ENCODE measurements around the gene CDC14A. TPM values are rescaled to one million over a fixed set of nuclear protein-coding genes. Genes with fewer than 3 reads are reported as not detected.
A peak's percentile ranks its signal among the peaks of the same experiment; 100 is the strongest.

CDC14A gene
- polyA plus RNA-seq, 1 donor from 2014 or later: 2.7 TPM

DNA sequence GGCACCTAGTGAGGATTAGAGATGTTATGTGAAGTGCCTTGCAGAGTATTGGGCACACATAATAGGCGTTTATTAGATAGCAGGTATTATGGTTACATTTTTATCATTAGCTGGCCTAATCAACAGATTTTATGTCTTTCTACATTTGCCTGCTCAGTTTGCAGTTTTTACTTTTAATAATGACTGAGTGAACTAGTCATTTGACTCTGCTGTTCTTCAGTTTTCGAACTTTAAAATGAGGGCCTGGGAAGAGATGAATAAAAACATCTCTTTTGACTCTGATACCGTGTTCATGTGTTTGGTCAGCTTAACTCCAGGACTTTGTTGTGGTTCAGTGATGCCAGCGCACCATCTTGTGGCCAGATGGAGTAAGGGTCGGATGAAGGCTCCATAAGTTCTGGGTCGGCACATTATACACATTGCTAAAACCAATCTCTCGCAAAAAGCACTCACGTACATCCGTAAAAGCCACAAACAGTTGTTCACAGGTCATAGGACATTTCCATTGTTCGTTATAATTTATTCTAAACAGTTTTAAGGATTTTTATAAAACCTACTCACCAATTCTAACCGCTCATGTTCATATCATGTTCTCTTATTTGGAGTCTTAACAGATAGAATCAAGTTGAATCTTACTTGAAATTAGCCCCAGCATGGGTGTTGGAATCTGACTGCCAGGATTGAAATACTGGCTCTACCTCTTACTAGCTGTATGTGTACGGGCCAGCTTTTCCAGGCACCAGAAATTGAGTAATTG lies 107.2 kb downstream of the CDC14A start:
- no peaks in the 10 kb centered on the region for H3K9me3 ChIP-seq (ENCODE audit: low read length)
- no peak overlapping the region for H3K27ac ChIP-seq (ENCODE audit: low read length)
- H3K9me2 ChIP-seq (ENCODE audit: insufficient read depth, low read length): no peaks in the 10 kb centered on the region
- no peaks in the 10 kb centered on the region for H4K20me1 ChIP-seq (ENCODE audit: insufficient read depth)
- H3F3A ChIP-seq (ENCODE audit: insufficient read depth, low read length, poor library complexity, severe bottlenecking): no peaks in the 10 kb centered on the region
- no peaks in the 10 kb centered on the region for H3K36me3 ChIP-seq (ENCODE audit: insufficient read depth, low read length)
- H3K27me3 ChIP-seq (ENCODE audit: insufficient read depth, low read depth, low read length): no peaks in the 10 kb centered on the region
- no peak overlapping the region for H3K4me3 ChIP-seq (ENCODE audit: low read length)
- no peak overlapping the region for H3K4me2 ChIP-seq (ENCODE audit: low read length)
- H3K79me2 ChIP-seq (replicated peaks; ENCODE audit: insufficient read depth, low read length): no peaks in the 10 kb centered on the region
- no peak overlapping the region for H2AFZ ChIP-seq (ENCODE audit: low read depth, low read length)
- no peak overlapping the region for H3K9ac ChIP-seq (ENCODE audit: low read length)
- TF ChIP-seq EZH2 (IDR thresholded peaks at IDR 0.05; ENCODE audit: borderline replicate concordance, insufficient read depth, low read length, poor library complexity, severe bottlenecking) (no peak), SMC3 (conservative IDR thresholded peaks at IDR 0.05; ENCODE audit: poor library complexity) (peak; percentile 90), RAD21 (conservative IDR thresholded peaks at IDR 0.05) (peak; percentile 90), POLR2AphosphoS5 (IDR thresholded peaks at IDR 0.05) (no peak), MXI1 (conservative IDR thresholded peaks at IDR 0.05; ENCODE audit: poor library complexity, severe bottlenecking) (no peak), TAF1 (IDR thresholded peaks at IDR 0.05; ENCODE audit: low read depth) (no peak)
- TF ChIP-seq, protein P1, sequence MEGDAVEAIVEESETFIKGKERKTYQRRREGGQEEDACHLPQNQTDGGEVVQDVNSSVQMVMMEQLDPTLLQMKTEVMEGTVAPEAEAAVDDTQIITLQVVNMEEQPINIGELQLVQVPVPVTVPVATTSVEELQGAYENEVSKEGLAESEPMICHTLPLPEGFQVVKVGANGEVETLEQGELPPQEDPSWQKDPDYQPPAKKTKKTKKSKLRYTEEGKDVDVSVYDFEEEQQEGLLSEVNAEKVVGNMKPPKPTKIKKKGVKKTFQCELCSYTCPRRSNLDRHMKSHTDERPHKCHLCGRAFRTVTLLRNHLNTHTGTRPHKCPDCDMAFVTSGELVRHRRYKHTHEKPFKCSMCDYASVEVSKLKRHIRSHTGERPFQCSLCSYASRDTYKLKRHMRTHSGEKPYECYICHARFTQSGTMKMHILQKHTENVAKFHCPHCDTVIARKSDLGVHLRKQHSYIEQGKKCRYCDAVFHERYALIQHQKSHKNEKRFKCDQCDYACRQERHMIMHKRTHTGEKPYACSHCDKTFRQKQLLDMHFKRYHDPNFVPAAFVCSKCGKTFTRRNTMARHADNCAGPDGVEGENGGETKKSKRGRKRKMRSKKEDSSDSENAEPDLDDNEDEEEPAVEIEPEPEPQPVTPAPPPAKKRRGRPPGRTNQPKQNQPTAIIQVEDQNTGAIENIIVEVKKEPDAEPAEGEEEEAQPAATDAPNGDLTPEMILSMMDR (IDR thresholded peaks at IDR 0.05; ENCODE audit: poor library complexity, severe bottlenecking): peak; percentile 87
- TF ChIP-seq, protein P2, sequence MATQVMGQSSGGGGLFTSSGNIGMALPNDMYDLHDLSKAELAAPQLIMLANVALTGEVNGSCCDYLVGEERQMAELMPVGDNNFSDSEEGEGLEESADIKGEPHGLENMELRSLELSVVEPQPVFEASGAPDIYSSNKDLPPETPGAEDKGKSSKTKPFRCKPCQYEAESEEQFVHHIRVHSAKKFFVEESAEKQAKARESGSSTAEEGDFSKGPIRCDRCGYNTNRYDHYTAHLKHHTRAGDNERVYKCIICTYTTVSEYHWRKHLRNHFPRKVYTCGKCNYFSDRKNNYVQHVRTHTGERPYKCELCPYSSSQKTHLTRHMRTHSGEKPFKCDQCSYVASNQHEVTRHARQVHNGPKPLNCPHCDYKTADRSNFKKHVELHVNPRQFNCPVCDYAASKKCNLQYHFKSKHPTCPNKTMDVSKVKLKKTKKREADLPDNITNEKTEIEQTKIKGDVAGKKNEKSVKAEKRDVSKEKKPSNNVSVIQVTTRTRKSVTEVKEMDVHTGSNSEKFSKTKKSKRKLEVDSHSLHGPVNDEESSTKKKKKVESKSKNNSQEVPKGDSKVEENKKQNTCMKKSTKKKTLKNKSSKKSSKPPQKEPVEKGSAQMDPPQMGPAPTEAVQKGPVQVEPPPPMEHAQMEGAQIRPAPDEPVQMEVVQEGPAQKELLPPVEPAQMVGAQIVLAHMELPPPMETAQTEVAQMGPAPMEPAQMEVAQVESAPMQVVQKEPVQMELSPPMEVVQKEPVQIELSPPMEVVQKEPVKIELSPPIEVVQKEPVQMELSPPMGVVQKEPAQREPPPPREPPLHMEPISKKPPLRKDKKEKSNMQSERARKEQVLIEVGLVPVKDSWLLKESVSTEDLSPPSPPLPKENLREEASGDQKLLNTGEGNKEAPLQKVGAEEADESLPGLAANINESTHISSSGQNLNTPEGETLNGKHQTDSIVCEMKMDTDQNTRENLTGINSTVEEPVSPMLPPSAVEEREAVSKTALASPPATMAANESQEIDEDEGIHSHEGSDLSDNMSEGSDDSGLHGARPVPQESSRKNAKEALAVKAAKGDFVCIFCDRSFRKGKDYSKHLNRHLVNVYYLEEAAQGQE (IDR thresholded peaks at IDR 0.05; ENCODE audit: borderline replicate concordance): no peak

DNA sequence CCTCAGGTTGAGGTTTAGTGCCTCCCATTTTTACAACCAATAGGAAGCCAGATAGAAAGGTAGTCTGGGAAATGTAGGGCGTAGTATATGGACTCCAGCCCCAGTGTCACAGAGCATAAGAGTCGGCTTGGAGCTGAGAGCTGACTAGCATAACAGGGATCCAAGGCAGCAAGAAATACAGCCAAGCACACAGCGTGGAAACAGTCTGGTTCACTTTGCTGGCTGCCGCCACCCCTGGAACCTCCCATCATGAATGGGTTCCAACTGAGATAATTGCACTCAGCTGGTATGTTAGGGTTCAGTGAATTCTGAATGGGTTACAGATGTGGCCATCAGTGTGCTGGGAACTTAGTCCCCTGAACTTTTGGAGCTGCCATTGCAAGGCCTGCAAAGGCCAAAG lies 108.9 kb downstream of the CDC14A start:
- H3K4me3 ChIP-seq (ENCODE audit: low read length): no peak overlapping the region
- H3K79me2 ChIP-seq (replicated peaks; ENCODE audit: insufficient read depth, low read length): no peaks in the 10 kb centered on the region
- no peak overlapping the region for H3K9ac ChIP-seq (ENCODE audit: low read length)
- no peaks in the 10 kb centered on the region for H3K27me3 ChIP-seq (ENCODE audit: insufficient read depth, low read depth, low read length)
- no peak for TF ChIP-seq POLR2AphosphoS5 (IDR thresholded peaks at IDR 0.05)
- TF ChIP-seq, protein P1 (IDR thresholded peaks at IDR 0.05; ENCODE audit: poor library complexity, severe bottlenecking): no peak
- no peak for TF ChIP-seq EZH2 (IDR thresholded peaks at IDR 0.05; ENCODE audit: borderline replicate concordance, insufficient read depth, low read length, poor library complexity, severe bottlenecking)
- TF ChIP-seq EP300 (conservative IDR thresholded peaks at IDR 0.05; ENCODE audit: poor library complexity, severe bottlenecking): no peak
- no peak for TF ChIP-seq RAD21 (conservative IDR thresholded peaks at IDR 0.05)
- no peak for TF ChIP-seq TAF1 (IDR thresholded peaks at IDR 0.05; ENCODE audit: low read depth)
- TF ChIP-seq SMC3 (conservative IDR thresholded peaks at IDR 0.05; ENCODE audit: poor library complexity): no peak
- TF ChIP-seq MXI1 (conservative IDR thresholded peaks at IDR 0.05; ENCODE audit: poor library complexity, severe bottlenecking): no peak
- TF ChIP-seq, protein P2 (IDR thresholded peaks at IDR 0.05; ENCODE audit: borderline replicate concordance): no peak
- H3K9me3 ChIP-seq (ENCODE audit: low read length): no peaks in the 10 kb centered on the region
- no peak overlapping the region for H3K27ac ChIP-seq (ENCODE audit: low read length)
- H3K36me3 ChIP-seq (ENCODE audit: insufficient read depth, low read length): no peaks in the 10 kb centered on the region
- H3K4me2 ChIP-seq (ENCODE audit: low read length): no peak overlapping the region
- H3F3A ChIP-seq (ENCODE audit: insufficient read depth, low read length, poor library complexity, severe bottlenecking): no peaks in the 10 kb centered on the region
- H2AFZ ChIP-seq (ENCODE audit: low read depth, low read length): no peak overlapping the region
- no peaks in the 10 kb centered on the region for H3K9me2 ChIP-seq (ENCODE audit: insufficient read depth, low read length)
- H4K20me1 ChIP-seq (ENCODE audit: insufficient read depth): no peaks in the 10 kb centered on the region
